ENCODE results near the gene ELAVL3.

- TF ChIP-seq EP300 (IDR thresholded peaks at IDR 0.05), result no peak
- TF ChIP-seq POLR2AphosphoS5 (IDR thresholded peaks at IDR 0.05), result no peak
- no peak for TF ChIP-seq CTCF (IDR thresholded peaks at IDR 0.05)
These were observed 4.5 kb upstream of the ELAVL3 start for GRCh38 chr19:11485245-11485837.

All from stomach (tissue), 4 donors.